Muscle layer of duodenum (tissue), 2 donors: ENCODE data around the gene PNPLA7.
"Not testable (repeated sequence)": the region's sequence is repeated elsewhere in the genome, so short reads cannot be mapped to it uniquely, and the experiment has no call there.

Experiments used
- H3K27ac ChIP-seq: one replicate; pipeline ENCODE4 v1.7.0; 2013; ENCODE audit warnings: mild to moderate bottlenecking, low read length
- H3K27me3 ChIP-seq: one replicate; pipeline ENCODE4 v1.7.0; 2013; ENCODE audit warnings: low read depth, mild to moderate bottlenecking, control low read depth, low read length
- H3K36me3 ChIP-seq, 2 donors: one replicate each; pipeline ENCODE4 v1.7.0; 2013; ENCODE audit warnings: low read length in 2 of 2, control low read depth in 1 of 2, mild to moderate bottlenecking in 1 of 2; ENCODE audit not compliant: insufficient read depth in 2 of 2, control insufficient read depth in 1 of 2
- H3K4me1 ChIP-seq, 2 donors: one replicate each; pipeline ENCODE4 v1.7.0; 2013; ENCODE audit warnings: low read length in 2 of 2, mild to moderate bottlenecking in 2 of 2, control low read depth in 1 of 2, moderate library complexity in 1 of 2; ENCODE audit not compliant: insufficient read depth in 2 of 2, control insufficient read depth in 1 of 2
- H3K4me3 ChIP-seq, 2 donors: one replicate each; pipeline ENCODE4 v1.7.0; 2013; ENCODE audit warnings: low read length in 2 of 2, low read depth in 1 of 2, mild to moderate bottlenecking in 1 of 2
- H3K9me3 ChIP-seq, 2 donors: one replicate each; pipeline ENCODE4 v1.7.0; 2013; ENCODE audit warnings: low read length in 2 of 2, control low read depth in 1 of 2, mild to moderate bottlenecking in 1 of 2; ENCODE audit not compliant: control insufficient read depth in 1 of 2
- donor health status: healthy.

The PNPLA7 gene

GRCh38 chr9:137574192-137574591, 24.0 kb upstream of the PNPLA7 start:
- Histone ChIP-seq H3K27ac (no peak overlapping the region), H3K27me3 (no peaks in the 10 kb centered on the region)

DNA sequence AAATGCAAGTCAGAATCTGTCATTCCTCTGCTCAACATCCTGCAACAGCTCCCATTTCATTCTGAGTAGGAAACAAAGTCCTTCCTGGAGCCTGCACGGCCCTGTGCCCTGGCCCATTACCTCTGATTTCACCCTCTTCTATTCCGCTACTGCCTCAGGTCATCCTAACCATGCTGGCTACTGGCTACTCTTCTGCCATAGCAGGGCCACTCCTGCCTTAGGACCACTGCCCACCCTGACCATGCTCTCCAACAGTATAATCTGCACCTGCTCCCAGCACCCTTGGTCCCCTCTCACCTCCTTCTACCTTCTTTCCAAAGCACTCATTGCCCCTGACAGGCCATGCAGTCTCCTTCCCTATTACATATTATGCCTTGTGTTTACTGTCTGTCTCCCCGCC, 20.4 kb upstream of the PNPLA7 start:
- H3K9me3 ChIP-seq, result no peaks in the 10 kb centered on the region
- no peak overlapping the region for H3K4me3 ChIP-seq
- H3K27me3 ChIP-seq, result no peaks in the 10 kb centered on the region
- no peaks in the 10 kb centered on the region for H3K4me1 ChIP-seq
- peaks cover 27 to 37% of the 10 kb centered on the region in 2 donors for H3K36me3 ChIP-seq
- no peak overlapping the region for H3K27ac ChIP-seq

More at GRCh38 chr9:137574192-137574591, 24.0 kb upstream of the PNPLA7 start:
- peaks cover 29 to 48% of the 10 kb centered on the region in 2 donors for H3K36me3 ChIP-seq
- peaks cover 4 to 25% of the 10 kb centered on the region in 2 donors for H3K4me1 ChIP-seq
- no peaks in the 10 kb centered on the region for H3K9me3 ChIP-seq
- no peak overlapping the region for H3K4me3 ChIP-seq

GRCh38 chr9:137569609-137570203, 19.5 kb upstream of the PNPLA7 start:
- H3K9me3 ChIP-seq, result no peaks in the 10 kb centered on the region
- H3K4me1 ChIP-seq, result no peaks in the 10 kb centered on the region
- H3K27me3 ChIP-seq, result no peaks in the 10 kb centered on the region
- H3K36me3 ChIP-seq, result peaks cover 18 to 31% of the 10 kb centered on the region in 2 donors
- no peak overlapping the region for H3K27ac ChIP-seq
- H3K4me3 ChIP-seq, result no peak overlapping the region

DNA sequence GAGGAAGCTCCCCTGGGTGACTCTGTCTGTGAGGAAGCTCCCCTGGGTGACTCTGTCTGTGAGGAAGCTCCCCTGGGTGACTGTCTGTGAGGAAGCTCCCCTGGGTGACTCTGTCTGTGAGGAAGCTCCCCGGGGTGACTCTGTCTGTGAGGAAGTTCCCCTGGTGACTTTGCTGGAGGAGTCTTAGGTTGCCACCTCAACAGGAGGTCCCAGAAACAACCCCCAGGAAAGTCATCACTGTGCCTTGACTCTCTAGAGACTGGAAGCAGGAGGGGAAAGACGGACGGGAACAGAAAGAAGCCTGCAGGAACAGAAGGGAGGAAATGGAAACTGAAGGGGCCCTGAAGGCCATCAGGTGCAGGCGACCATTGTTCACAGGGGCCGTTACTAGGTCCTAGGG, 18.2 kb upstream of the PNPLA7 start:
- not testable (repeated sequence) for H3K27ac ChIP-seq, H3K4me3 ChIP-seq, H3K9me3 ChIP-seq, H3K27me3 ChIP-seq, H3K4me1 ChIP-seq
- H3K36me3 ChIP-seq, result peaks cover 24 to 33% of the 10 kb centered on the region in 2 donors

DNA sequence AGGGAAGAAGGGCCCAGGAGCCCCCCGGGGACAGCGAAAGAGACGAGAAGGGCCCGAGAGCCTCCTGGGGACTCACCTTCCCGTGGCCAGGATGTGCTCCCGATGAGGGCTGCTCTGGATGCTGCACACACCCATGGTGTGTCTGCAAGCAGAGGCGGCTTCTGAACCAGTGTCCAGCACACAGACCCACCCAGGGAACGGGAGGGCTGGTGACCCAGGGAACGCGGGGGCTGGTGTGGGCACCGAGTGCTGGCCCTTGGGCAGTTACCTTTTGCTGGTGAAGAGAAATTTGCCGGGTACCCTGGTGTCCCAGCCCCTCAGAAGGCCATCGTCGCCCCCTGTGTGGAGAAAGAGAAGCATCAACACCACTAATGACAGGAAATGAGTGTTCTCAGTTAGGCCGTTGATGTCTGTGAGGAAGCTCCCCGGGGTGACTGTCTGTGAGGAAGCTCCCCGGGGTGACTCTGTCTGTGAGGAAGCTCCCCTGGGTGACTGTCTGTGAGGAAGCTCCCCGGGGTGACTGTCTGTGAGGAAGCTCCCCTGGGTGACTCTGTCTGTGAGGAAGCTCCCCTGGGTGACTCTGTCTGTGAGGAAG, 14.7 kb upstream of the PNPLA7 start:
- Histone ChIP-seq H3K27me3 (no peaks in the 10 kb centered on the region), H3K4me1 (no peaks in the 10 kb centered on the region), H3K27ac (no peak overlapping the region), H3K36me3 (peaks cover 20 to 35% of the 10 kb centered on the region in 2 donors), H3K9me3 (no peaks in the 10 kb centered on the region), H3K4me3 (no peak overlapping the region)

DNA sequence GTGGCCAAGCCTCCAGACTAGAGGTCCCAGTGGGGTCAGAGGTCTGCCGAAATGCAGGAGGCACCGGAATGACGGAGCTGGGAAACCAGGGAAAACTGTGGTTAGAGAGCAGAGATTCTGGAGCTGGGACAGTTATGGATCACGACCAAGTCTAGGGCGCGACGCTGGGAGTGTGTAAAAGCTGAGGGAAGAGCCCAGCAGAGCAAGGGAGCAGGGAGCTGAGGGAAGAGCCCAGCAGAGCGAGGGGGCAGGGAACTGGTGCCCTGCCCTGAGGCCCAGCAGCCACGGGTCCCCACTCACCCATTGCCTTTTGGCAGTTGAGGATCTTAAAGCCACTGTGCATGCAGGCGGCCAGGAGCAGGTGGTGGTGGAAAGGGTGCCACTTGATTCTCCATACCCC, 13.9 kb upstream of the PNPLA7 start:
- Histone ChIP-seq H3K36me3 (peaks cover 22 to 37% of the 10 kb centered on the region in 2 donors), H3K27me3 (no peaks in the 10 kb centered on the region), H3K9me3 (no peaks in the 10 kb centered on the region), H3K27ac (no peak overlapping the region), H3K4me1 (no peaks in the 10 kb centered on the region), H3K4me3 (no peak overlapping the region)

- Histone ChIP-seq H3K4me1 (peaks cover 0 to 15% of the 10 kb centered on the region in 2 donors), H3K4me3 (no peak overlapping the region), H3K27me3 (no peaks in the 10 kb centered on the region), H3K27ac (no peak overlapping the region), H3K9me3 (no peaks in the 10 kb centered on the region), H3K36me3 (peaks cover 25 to 45% of the 10 kb centered on the region in 2 donors)
Observed at GRCh38 chr9:137558127-137558526, 7.9 kb upstream of the PNPLA7 start.

DNA sequence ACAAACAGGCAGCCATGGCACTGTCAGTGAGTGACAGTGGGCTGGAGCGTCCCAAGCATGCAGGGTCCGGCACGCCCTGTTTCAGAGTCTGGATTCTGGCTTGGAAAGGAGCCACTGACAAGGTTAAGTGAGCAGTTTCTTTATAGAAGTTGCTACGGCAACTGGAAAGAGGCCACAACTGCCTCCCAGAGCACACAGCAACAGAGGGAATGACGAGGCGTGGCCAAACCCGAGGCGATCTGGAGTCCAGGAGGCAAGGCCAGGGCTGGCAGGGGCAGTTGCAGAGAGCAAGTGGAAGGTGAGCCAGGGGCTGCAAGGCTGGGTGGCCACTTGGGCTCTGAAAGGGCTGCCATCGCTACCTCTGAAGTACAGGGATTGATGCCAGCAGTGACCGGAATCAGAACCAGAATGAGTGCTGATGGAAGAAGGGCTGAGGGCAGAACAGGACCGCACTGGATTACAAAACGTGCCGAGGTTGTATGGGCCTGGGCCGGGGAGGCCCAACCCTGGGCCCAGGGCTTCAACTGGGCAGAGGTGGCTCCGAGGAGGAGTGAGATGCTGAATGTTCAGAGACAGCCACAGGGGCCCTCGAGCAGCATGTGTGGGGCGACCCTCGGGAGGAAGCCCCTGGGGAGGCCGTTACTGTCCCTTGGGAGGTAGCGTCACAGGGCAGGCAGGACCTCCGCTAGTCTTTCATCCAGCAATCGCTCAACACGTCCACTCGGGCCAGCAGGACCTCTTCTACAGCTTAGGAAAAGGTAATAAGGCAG, 6.1 kb upstream of the PNPLA7 start:
- Histone ChIP-seq H3K27me3 (no peaks in the 10 kb centered on the region), H3K4me3 (no peak overlapping the region), H3K27ac (no peak overlapping the region), H3K4me1 (peaks cover 0 to 20% of the 10 kb centered on the region in 2 donors), H3K9me3 (no peaks in the 10 kb centered on the region), H3K36me3 (peaks cover 22 to 34% of the 10 kb centered on the region in 2 donors)

- no peaks in the 10 kb centered on the region for H3K27me3 ChIP-seq
- no peaks in the 10 kb centered on the region for H3K9me3 ChIP-seq
- H3K4me3 ChIP-seq, result no peak overlapping the region
- H3K27ac ChIP-seq, result no peak overlapping the region
- peaks cover under 1 to 23% of the 10 kb centered on the region in 2 donors for H3K4me1 ChIP-seq
- peaks cover 22 to 32% of the 10 kb centered on the region in 2 donors for H3K36me3 ChIP-seq
Observed at GRCh38 chr9:137555179-137555578, 5.0 kb upstream of the PNPLA7 start.

- Histone ChIP-seq H3K36me3 (peaks cover 19 to 27% of the 10 kb centered on the region in 2 donors), H3K4me1 (peaks cover 5 to 30% of the 10 kb centered on the region in 2 donors), H3K27me3 (no peaks in the 10 kb centered on the region), H3K4me3 (no peak overlapping the region), H3K9me3 (no peaks in the 10 kb centered on the region), H3K27ac (no peak overlapping the region)
Observed at GRCh38 chr9:137554349-137554748, 4.1 kb upstream of the PNPLA7 start.

GRCh38 chr9:137553654-137554053, 3.5 kb upstream of the PNPLA7 start:
- H3K27me3 ChIP-seq, H3K4me3 ChIP-seq, H3K9me3 ChIP-seq, H3K27ac ChIP-seq: not testable (repeated sequence)
- Histone ChIP-seq H3K36me3 (peaks cover 19 to 27% of the 10 kb centered on the region in 2 donors), H3K4me1 (peaks cover 5 to 30% of the 10 kb centered on the region in 2 donors)
